Parathyroid adenoma (tissue), 2 donors: Measurements from ENCODE around the gene ANKRD13A.
"Not testable (repeated sequence)": the region's sequence is repeated elsewhere in the genome, so short reads cannot be mapped to it uniquely, and the experiment has no call there.

Experiments used
- H2AFZ ChIP-seq: fragments of 300-600 bp; sonication (generic); one replicate; pipeline ENCODE4 v1.7.0; 2017; ENCODE audit warnings: antibody characterized with exemption, mild to moderate bottlenecking
- H3K27ac ChIP-seq: fragments of 300-600 bp; sonication (generic); one replicate; pipeline ENCODE4 v1.7.0; 2017
- H3K27me3 ChIP-seq: fragments of 300-600 bp; sonication (generic); one replicate; pipeline ENCODE4 v1.7.0; 2017; ENCODE audit warnings: low read length; ENCODE audit not compliant: control insufficient read depth, insufficient read depth
- H3K36me3 ChIP-seq: fragments of 300-600 bp; sonication (generic); one replicate; pipeline ENCODE4 v1.7.0; 2017; ENCODE audit warnings: low read length; ENCODE audit not compliant: control insufficient read depth, insufficient read depth
- H3K4me1 ChIP-seq: fragments of 300-600 bp; sonication (generic); one replicate; pipeline ENCODE4 v1.7.0; 2017; ENCODE audit warnings: control low read depth
- H3K4me2 ChIP-seq: fragments of 300-600 bp; sonication (generic); one replicate; pipeline ENCODE4 v1.7.0; 2017; ENCODE audit warnings: low read length
- H3K4me3 ChIP-seq: fragments of 300-600 bp; sonication (generic); one replicate; pipeline ENCODE4 v1.7.0; 2017; ENCODE audit warnings: low read depth, low read length
- H3K79me2 ChIP-seq: fragments of 300-600 bp; sonication (generic); one replicate; pipeline ENCODE4 v1.7.0; 2017; ENCODE audit warnings: control low read depth
- H3K9ac ChIP-seq: fragments of 300-600 bp; sonication (generic); one replicate; pipeline ENCODE4 v1.7.0; 2017; ENCODE audit warnings: mild to moderate bottlenecking
- H3K9me3 ChIP-seq: fragments of 300-600 bp; sonication (generic); one replicate; pipeline ENCODE4 v1.7.0; 2017; ENCODE audit warnings: low read length; ENCODE audit not compliant: control insufficient read depth
- CTCF ChIP-seq: fragments of 300-600 bp; sonication (generic); IDR thresholded peaks from one replicate; pipeline ENCODE4 v1.7.0; 2017; ENCODE audit warnings: antibody characterized with exemption, mild to moderate bottlenecking
- donor health status: primary hyperparathyroidism.

Gene ANKRD13A

DNA sequence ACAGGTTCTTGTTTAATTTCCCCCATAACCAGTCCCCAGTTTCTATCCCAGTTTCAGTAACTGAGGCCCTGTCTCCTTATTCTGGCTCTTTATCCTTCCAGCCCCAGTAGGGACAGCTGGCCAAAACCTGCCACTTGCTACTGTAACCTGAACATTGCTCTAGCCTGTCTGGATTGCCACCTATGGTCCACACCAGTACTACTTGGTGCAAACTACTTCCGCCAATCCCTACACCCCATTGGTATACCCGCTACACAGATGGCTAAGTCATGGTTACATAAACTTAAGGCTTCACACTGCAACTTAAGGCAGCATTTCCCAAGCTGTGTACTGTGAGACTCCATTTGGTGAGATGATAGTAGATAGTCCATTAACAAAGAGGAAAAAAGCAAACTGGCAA lies 69.4 kb downstream of the ANKRD13A start:
- Histone ChIP-seq H2AFZ (no peak overlapping the region), H3K4me1 (no peaks in the 10 kb centered on the region), H3K36me3 (no peaks in the 10 kb centered on the region), H3K79me2 (no peaks in the 10 kb centered on the region), H3K9ac (no peak overlapping the region), H3K9me3 (no peaks in the 10 kb centered on the region), H3K27me3 (no peaks in the 10 kb centered on the region), H3K4me2 (no peak overlapping the region), H3K4me3 (no peak overlapping the region), H3K27ac (no peak overlapping the region)
- TF ChIP-seq CTCF = no peak

DNA sequence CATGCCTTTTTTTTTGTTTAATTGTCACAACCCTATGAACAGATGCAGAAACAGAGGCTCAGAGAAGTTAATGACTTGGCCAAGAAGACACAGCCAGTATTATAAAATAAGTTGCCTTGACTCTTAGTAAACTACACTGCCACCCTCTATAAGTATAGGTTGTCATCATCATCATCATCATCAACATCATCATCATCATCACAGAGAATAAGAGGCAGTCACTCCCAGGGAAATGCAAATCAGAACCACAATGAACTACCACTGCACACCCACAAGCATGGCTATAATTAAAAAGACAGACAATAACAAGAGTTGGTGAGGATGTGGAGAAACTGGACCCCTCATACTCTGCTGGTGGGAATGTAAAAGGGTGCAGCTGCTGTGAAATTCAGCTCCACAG lies 72.3 kb downstream of the ANKRD13A start:
- Histone ChIP-seq H3K9ac (no peak overlapping the region), H3K27me3 (no peaks in the 10 kb centered on the region), H3K4me2 (no peak overlapping the region), H2AFZ (no peak overlapping the region), H3K79me2 (no peaks in the 10 kb centered on the region), H3K27ac (no peak overlapping the region), H3K4me1 (no peaks in the 10 kb centered on the region), H3K36me3 (no peaks in the 10 kb centered on the region), H3K4me3 (no peak overlapping the region), H3K9me3 (no peaks in the 10 kb centered on the region)
- no peak for TF ChIP-seq CTCF

GRCh38 chr12:110071967-110072366 lies 72.7 kb downstream of the ANKRD13A start:
- H3K27me3 ChIP-seq = no peaks in the 10 kb centered on the region
- TF ChIP-seq CTCF = no peak
- H3K4me3 ChIP-seq = no peak overlapping the region
- H2AFZ ChIP-seq = no peak overlapping the region
- H3K36me3 ChIP-seq = no peaks in the 10 kb centered on the region
- no peaks in the 10 kb centered on the region for H3K79me2 ChIP-seq
- no peaks in the 10 kb centered on the region for H3K9me3 ChIP-seq
- H3K27ac ChIP-seq = no peak overlapping the region
- no peaks in the 10 kb centered on the region for H3K4me1 ChIP-seq
- no peak overlapping the region for H3K4me2 ChIP-seq
- H3K9ac ChIP-seq = no peak overlapping the region

DNA sequence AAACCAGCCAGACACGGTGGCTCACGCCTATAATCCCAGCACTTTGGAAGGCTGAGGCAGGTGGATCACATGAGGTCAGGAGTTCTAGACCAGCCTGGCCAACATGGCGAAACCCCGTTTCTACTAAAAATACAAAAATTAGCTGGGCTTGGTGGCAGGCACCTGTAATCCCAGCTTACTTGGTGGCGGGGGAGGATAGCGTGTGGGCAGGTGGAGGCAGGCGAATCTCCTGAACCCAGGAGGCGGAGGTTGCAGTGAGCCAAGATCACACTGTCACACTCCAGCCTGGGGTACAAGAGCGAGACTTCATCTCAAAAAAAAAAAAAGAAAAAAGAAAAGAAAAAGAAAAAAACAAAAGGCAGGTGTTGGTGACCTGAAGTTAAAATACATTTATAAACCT lies 73.4 kb downstream of the ANKRD13A start:
- H3K79me2 ChIP-seq, H3K27me3 ChIP-seq, H3K4me1 ChIP-seq, H3K36me3 ChIP-seq, H2AFZ ChIP-seq, H3K9ac ChIP-seq, H3K4me3 ChIP-seq, H3K9me3 ChIP-seq, H3K4me2 ChIP-seq, H3K27ac ChIP-seq: not testable (repeated sequence)

DNA sequence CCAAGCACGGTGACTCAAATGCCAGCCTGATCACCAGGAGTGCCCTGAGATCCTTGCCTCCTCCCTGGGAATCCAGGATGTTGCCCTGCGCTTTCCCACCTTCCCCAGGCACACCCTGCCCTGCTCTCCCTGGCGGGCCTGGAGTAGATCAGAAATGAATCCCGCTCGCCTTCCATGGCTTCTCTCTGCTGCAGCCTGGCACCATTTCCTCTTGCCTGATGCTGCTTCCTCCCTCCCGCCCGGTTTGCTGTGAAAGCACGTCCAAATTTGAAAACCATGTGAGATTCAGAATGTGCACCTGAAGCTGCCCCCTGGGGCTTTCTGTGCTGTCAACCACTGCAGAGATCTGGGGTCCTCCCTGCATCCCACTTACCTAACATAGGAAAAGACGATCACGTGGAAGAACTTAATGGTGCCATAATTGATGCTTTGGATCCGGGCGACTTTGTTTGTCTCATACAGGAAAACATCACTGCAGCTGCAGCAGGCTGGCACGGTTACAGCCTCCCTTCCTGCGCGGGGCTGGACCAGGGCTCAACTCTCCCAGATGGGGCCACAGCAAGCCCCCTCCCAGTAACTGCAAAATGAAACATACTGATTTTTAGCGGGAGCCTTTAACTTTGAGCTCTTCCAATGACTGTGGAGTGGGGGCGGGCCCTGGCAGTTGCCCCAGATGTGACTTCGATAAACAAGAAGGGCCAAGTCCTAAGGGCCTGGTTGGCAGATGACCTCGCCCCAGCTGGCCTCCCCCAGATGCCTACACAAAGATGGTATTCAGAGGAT lies 74.0 kb downstream of the ANKRD13A start:
- Histone ChIP-seq H3K4me1 (no peaks in the 10 kb centered on the region), H3K9ac (no peak overlapping the region), H2AFZ (peak overlapping the region; percentile 35), H3K4me2 (no peak overlapping the region), H3K27me3 (no peaks in the 10 kb centered on the region), H3K79me2 (no peaks in the 10 kb centered on the region), H3K27ac (no peak overlapping the region), H3K4me3 (no peak overlapping the region), H3K9me3 (no peaks in the 10 kb centered on the region), H3K36me3 (no peaks in the 10 kb centered on the region)
- TF ChIP-seq CTCF = no peak
